ENCODE data around the gene NRXN3. TPM values are rescaled to one million over a fixed set of nuclear protein-coding genes. Genes with fewer than 3 reads are reported as not detected.
"Not testable (repeated sequence)": the region's sequence is repeated elsewhere in the genome, so short reads cannot be mapped to it uniquely, and the experiment has no call there.

NRXN3 gene
- total RNA-seq, 1 donor from 2014 or later: 6.7 TPM

GRCh38 chr14:79074510-79074909 is 904.3 kb downstream of the NRXN3 start:
- DNase-seq (ENCODE audit: low spot score): no peak

- no peak for DNase-seq (ENCODE audit: low spot score)
These were observed 906.3 kb downstream of the NRXN3 start for GRCh38 chr14:79076428-79076827.

- no peak for DNase-seq (ENCODE audit: low spot score)
These were observed 906.9 kb downstream of the NRXN3 start for GRCh38 chr14:79077096-79077495.

- no peak for DNase-seq (ENCODE audit: low spot score)
These were observed 909.9 kb downstream of the NRXN3 start for GRCh38 chr14:79080040-79080439.

GRCh38 chr14:79082883-79083282 is 912.7 kb downstream of the NRXN3 start:
- DNase-seq (ENCODE audit: low spot score): no peak

GRCh38 chr14:79083356-79083755 is 913.2 kb downstream of the NRXN3 start:
- no peak for DNase-seq (ENCODE audit: low spot score)

GRCh38 chr14:79084861-79085260 is 914.7 kb downstream of the NRXN3 start:
- DNase-seq (ENCODE audit: low spot score): no peak

- DNase-seq (ENCODE audit: low spot score): no peak
These were observed 919.4 kb downstream of the NRXN3 start for GRCh38 chr14:79089576-79089975.

GRCh38 chr14:79090641-79091180 is 920.5 kb downstream of the NRXN3 start:
- no peak for DNase-seq (ENCODE audit: low spot score)

- DNase-seq (ENCODE audit: low spot score): no peak
These were observed 921.3 kb downstream of the NRXN3 start for GRCh38 chr14:79091381-79091963.

- DNase-seq (ENCODE audit: low spot score): no peak
These were observed 923.4 kb downstream of the NRXN3 start for GRCh38 chr14:79093531-79093930.

- DNase-seq (ENCODE audit: low spot score): no peak
These were observed 924.8 kb downstream of the NRXN3 start for GRCh38 chr14:79094951-79095350.

- no peak for DNase-seq (ENCODE audit: low spot score)
These were observed 926.6 kb downstream of the NRXN3 start for GRCh38 chr14:79096811-79097210.

GRCh38 chr14:79098324-79098723 is 928.2 kb downstream of the NRXN3 start:
- no peak for DNase-seq (ENCODE audit: low spot score)

- DNase-seq (ENCODE audit: low spot score): no peak
These were observed 930.4 kb downstream of the NRXN3 start for GRCh38 chr14:79100578-79100977.

GRCh38 chr14:79101388-79101787 is 931.2 kb downstream of the NRXN3 start:
- DNase-seq (ENCODE audit: low spot score): no peak

GRCh38 chr14:79103764-79104163 is 933.6 kb downstream of the NRXN3 start:
- DNase-seq (ENCODE audit: low spot score): no peak

GRCh38 chr14:79110564-79110963 is 940.4 kb downstream of the NRXN3 start:
- not testable (repeated sequence) for DNase-seq (ENCODE audit: low spot score)

GRCh38 chr14:79111987-79112501 is 941.9 kb downstream of the NRXN3 start:
- DNase-seq (ENCODE audit: low spot score): no peak

- no peak for DNase-seq (ENCODE audit: low spot score)
These were observed 947.4 kb downstream of the NRXN3 start for GRCh38 chr14:79117561-79117960.

GRCh38 chr14:79118291-79118690 is 948.1 kb downstream of the NRXN3 start:
- no peak for DNase-seq (ENCODE audit: low spot score)

- DNase-seq (ENCODE audit: low spot score): no peak
These were observed 964.2 kb downstream of the NRXN3 start for GRCh38 chr14:79134361-79134760.

GRCh38 chr14:79136071-79137044 is 966.2 kb downstream of the NRXN3 start:
- DNase-seq (ENCODE audit: low spot score): no peak
